ENCODE data around the gene U2SURP.

GRCh38 chr3:143037867-143038266 lies 36.5 kb downstream of the U2SURP start:
- TF ChIP-seq, protein P1, sequence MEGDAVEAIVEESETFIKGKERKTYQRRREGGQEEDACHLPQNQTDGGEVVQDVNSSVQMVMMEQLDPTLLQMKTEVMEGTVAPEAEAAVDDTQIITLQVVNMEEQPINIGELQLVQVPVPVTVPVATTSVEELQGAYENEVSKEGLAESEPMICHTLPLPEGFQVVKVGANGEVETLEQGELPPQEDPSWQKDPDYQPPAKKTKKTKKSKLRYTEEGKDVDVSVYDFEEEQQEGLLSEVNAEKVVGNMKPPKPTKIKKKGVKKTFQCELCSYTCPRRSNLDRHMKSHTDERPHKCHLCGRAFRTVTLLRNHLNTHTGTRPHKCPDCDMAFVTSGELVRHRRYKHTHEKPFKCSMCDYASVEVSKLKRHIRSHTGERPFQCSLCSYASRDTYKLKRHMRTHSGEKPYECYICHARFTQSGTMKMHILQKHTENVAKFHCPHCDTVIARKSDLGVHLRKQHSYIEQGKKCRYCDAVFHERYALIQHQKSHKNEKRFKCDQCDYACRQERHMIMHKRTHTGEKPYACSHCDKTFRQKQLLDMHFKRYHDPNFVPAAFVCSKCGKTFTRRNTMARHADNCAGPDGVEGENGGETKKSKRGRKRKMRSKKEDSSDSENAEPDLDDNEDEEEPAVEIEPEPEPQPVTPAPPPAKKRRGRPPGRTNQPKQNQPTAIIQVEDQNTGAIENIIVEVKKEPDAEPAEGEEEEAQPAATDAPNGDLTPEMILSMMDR (IDR thresholded peaks at IDR 0.05) = peak in 1 of 6 experiments; percentile 20
- TF ChIP-seq POLR2A (IDR thresholded peaks at IDR 0.05) = no peak

Measured in Peyer's patch (tissue), 4 donors.